ENCODE data around the gene CSNK2A1.
"Not testable (repeated sequence)": the region's sequence is repeated elsewhere in the genome, so short reads cannot be mapped to it uniquely, and the experiment has no call there.

CSNK2A1 gene

DNA sequence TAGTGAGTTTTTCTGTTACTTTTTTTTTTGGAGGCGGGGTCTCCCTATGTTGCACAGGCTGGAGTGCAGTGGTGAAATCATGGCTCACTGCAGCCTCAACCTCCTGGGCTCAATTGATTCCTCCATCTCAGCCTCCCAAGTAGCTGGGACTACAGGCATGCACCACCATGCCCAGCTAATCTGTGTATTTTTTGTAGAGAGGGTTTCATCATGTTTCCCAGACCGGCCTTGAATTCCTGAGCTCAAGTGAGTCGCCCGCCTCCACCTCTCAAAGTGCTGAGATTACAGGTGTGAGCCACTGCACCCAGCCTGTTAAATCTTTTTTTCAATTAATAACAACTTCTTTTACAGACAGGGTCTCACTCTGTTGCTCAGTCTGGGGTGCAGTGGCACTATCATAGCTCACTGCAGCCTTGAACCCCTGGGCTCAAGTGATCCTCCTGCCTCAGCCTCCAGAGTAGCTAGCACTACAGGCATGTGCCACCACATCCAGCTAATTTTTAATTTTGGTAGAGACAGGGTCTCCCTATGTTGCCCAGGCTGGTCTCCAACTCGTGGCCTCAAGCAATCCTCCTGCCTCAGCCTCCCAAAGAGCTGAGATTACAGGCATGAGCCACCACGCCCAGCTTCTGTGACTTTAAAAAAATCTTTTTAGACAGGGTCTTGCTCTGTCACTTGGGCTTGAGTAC is 66.9 kb downstream of the CSNK2A1 start:
- H3K27ac ChIP-seq (replicated peaks; ENCODE audit: low read length); H3K4ac ChIP-seq (ENCODE audit: low read length); H3K4me3 ChIP-seq (ENCODE audit: low read length in 2 of 2); H4K8ac ChIP-seq (ENCODE audit: low read depth, low read length); H2BK15ac ChIP-seq (ENCODE audit: low read length); H2BK12ac ChIP-seq (ENCODE audit: low read length); H3K14ac ChIP-seq (ENCODE audit: low read length); H3K18ac ChIP-seq (ENCODE audit: low read length); H2BK120ac ChIP-seq (ENCODE audit: low read depth, low read length); H3K23ac ChIP-seq (ENCODE audit: low read depth, low read length, poor library complexity); H2BK5ac ChIP-seq (ENCODE audit: low read length); H3K4me2 ChIP-seq (ENCODE audit: insufficient read depth, low read length, poor library complexity, severe bottlenecking); H3K9ac ChIP-seq (ENCODE audit: low read depth, low read length, poor library complexity); H2AFZ ChIP-seq (ENCODE audit: low read length); DNase-seq (ENCODE audit: low spot score); H3K27me3 ChIP-seq (ENCODE audit: control insufficient read depth in 3 of 3, insufficient read depth in 3 of 3, low read depth in 1 of 3, low read length in 3 of 3); H4K91ac ChIP-seq (ENCODE audit: low read depth, low read length, poor library complexity); H2AK5ac ChIP-seq (ENCODE audit: low read depth, low read length); H3K79me1 ChIP-seq (ENCODE audit: low read depth, low read length); H3K4me1 ChIP-seq (ENCODE audit: control insufficient read depth in 2 of 2, insufficient read depth in 1 of 2, low read depth in 1 of 2, low read length in 2 of 2): not testable (repeated sequence)
- WGBS, 2 donors (ENCODE audit: extremely low coverage in 2 of 2, insufficient read length in 2 of 2, insufficient replicate concordance in 1 of 2) = no CpG with 5 or more reads among the region's 6 CpGs
- Histone ChIP-seq H3K36me3 (replicated peaks in 1 of 2; ENCODE audit: control insufficient read depth in 2 of 2, insufficient read depth in 2 of 2, low read length in 2 of 2) (peaks cover 21 to 85% of the 10 kb centered on the region in 2 donors), H3K9me3 (replicated peaks in 1 of 2; ENCODE audit: control insufficient read depth in 2 of 2, insufficient read depth in 1 of 2, low read depth in 1 of 2, low read length in 2 of 2) (peaks cover 10 to 18% of the 10 kb centered on the region in 2 donors)

DNA sequence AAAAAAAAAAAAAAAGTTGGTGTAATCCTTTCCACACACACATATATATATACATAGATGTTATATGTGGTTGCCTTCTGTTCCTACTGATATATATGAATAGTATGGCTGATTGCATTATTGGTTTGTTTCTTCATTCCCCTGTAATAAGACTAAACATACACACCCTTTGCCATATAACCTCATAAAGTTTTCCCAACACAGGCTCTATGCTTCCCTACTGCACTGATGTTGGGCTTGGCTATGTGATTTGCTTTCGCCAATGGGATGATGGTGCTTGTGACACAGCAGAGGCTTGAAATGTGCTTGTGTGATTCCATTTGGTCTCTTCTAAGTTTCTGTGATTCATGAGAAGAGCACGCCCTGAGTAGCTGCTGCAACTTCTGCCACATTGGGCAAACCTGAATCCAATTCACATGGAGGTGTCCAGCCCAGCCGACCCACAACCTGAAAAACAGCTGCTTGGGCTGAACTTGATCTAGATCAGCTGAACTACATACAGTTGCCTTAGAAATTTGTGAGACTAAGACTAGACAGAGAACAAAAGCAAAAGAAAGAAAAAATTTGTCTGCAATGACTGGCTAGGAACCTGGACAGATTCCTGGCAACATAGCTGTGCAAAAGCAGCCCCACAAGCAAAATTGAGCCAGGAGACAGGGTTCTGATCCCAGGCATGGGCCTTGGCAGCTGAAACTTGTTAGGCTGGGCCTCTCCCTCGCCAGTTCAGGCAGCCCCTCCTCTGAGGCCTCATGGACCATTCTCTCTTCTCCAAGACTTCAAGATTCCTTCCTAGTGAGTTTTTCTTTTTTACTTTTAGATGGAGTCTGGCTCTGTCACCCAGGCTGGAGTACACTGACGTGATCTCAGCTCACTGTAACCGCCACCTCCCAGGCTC is 67.9 kb downstream of the CSNK2A1 start:
- Histone ChIP-seq H3K4me1 (ENCODE audit: control insufficient read depth in 2 of 2, insufficient read depth in 1 of 2, low read depth in 1 of 2, low read length in 2 of 2) (no peaks in the 10 kb centered on the region), H2BK120ac (ENCODE audit: low read depth, low read length) (no peak overlapping the region), H3K23ac (ENCODE audit: low read depth, low read length, poor library complexity) (no peak overlapping the region), H3K4me3 (ENCODE audit: low read length in 2 of 2) (no peak overlapping the region), H3K9ac (ENCODE audit: low read depth, low read length, poor library complexity) (no peak overlapping the region), H3K36me3 (replicated peaks in 1 of 2; ENCODE audit: control insufficient read depth in 2 of 2, insufficient read depth in 2 of 2, low read length in 2 of 2) (peaks cover 18 to 75% of the 10 kb centered on the region in 2 donors), H3K4me2 (ENCODE audit: insufficient read depth, low read length, poor library complexity, severe bottlenecking) (no peak overlapping the region), H3K14ac (ENCODE audit: low read length) (no peak overlapping the region), H3K4ac (ENCODE audit: low read length) (no peak overlapping the region), H3K9me3 (replicated peaks in 1 of 2; ENCODE audit: control insufficient read depth in 2 of 2, insufficient read depth in 1 of 2, low read depth in 1 of 2, low read length in 2 of 2) (peaks cover 10 to 18% of the 10 kb centered on the region in 2 donors), H2AK5ac (ENCODE audit: low read depth, low read length) (no peak overlapping the region), H2AFZ (ENCODE audit: low read length) (no peak overlapping the region), H3K27me3 (ENCODE audit: control insufficient read depth in 3 of 3, insufficient read depth in 3 of 3, low read depth in 1 of 3, low read length in 3 of 3) (no peaks in the 10 kb centered on the region), H3K18ac (ENCODE audit: low read length) (no peak overlapping the region), H2BK12ac (ENCODE audit: low read length) (no peak overlapping the region), H2BK15ac (ENCODE audit: low read length) (no peak overlapping the region), H2BK5ac (ENCODE audit: low read length) (no peak overlapping the region), H4K8ac (ENCODE audit: low read depth, low read length) (no peak overlapping the region), H4K91ac (ENCODE audit: low read depth, low read length, poor library complexity) (no peak overlapping the region), H3K79me1 (ENCODE audit: low read depth, low read length) (no peaks in the 10 kb centered on the region), H3K27ac (replicated peaks; ENCODE audit: low read length) (no peak overlapping the region)
- WGBS, 2 donors (ENCODE audit: extremely low coverage in 2 of 2, insufficient read length in 2 of 2, insufficient replicate concordance in 1 of 2) = no CpG with 5 or more reads among the region's 6 CpGs
- no peak for DNase-seq (ENCODE audit: low spot score)

DNA sequence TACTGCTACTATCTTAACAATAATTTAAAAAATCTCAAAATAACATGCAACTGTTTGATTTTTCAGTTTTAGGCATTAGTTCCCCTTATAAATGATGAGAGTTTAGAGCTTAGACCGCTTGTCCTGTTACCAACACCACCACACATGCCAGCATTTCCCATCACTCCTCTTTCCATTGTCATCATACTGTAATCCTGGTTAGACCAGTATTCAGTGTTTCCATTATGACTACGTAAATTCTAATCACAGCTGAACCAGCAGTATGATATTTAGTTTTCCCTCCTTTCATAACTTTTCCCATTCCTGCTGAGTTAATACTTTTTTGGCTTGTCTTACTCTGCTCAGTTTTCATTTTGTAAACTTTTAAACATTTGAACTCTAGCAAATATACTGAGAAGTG is 69.0 kb downstream of the CSNK2A1 start:
- no peaks in the 10 kb centered on the region for H3K4me1 ChIP-seq (ENCODE audit: control insufficient read depth in 2 of 2, insufficient read depth in 1 of 2, low read depth in 1 of 2, low read length in 2 of 2)
- H3K14ac ChIP-seq (ENCODE audit: low read length) = no peak overlapping the region
- H3K9me3 ChIP-seq (replicated peaks in 1 of 2; ENCODE audit: control insufficient read depth in 2 of 2, insufficient read depth in 1 of 2, low read depth in 1 of 2, low read length in 2 of 2) = peaks cover 10 to 21% of the 10 kb centered on the region in 2 donors
- no peak overlapping the region for H3K9ac ChIP-seq (ENCODE audit: low read depth, low read length, poor library complexity)
- H3K79me1 ChIP-seq (ENCODE audit: low read depth, low read length) = no peaks in the 10 kb centered on the region
- WGBS, 2 donors (ENCODE audit: extremely low coverage in 2 of 2, insufficient read length in 2 of 2, insufficient replicate concordance in 1 of 2) = no CpG with 5 or more reads among the region's 2 CpGs
- no peak overlapping the region for H3K4me2 ChIP-seq (ENCODE audit: insufficient read depth, low read length, poor library complexity, severe bottlenecking)
- no peak overlapping the region for H2AFZ ChIP-seq (ENCODE audit: low read length)
- no peak for DNase-seq (ENCODE audit: low spot score)
- H2BK15ac ChIP-seq (ENCODE audit: low read length) = no peak overlapping the region
- H3K27me3 ChIP-seq (ENCODE audit: control insufficient read depth in 3 of 3, insufficient read depth in 3 of 3, low read depth in 1 of 3, low read length in 3 of 3) = no peaks in the 10 kb centered on the region
- H3K27ac ChIP-seq (replicated peaks; ENCODE audit: low read length) = no peak overlapping the region
- H2AK5ac ChIP-seq (ENCODE audit: low read depth, low read length) = no peak overlapping the region
- no peak overlapping the region for H2BK12ac ChIP-seq (ENCODE audit: low read length)
- H2BK5ac ChIP-seq (ENCODE audit: low read length) = no peak overlapping the region
- H3K36me3 ChIP-seq (replicated peaks in 1 of 2; ENCODE audit: control insufficient read depth in 2 of 2, insufficient read depth in 2 of 2, low read length in 2 of 2) = peaks cover 17 to 64% of the 10 kb centered on the region in 2 donors
- H3K18ac ChIP-seq (ENCODE audit: low read length) = no peak overlapping the region
- H3K23ac ChIP-seq (ENCODE audit: low read depth, low read length, poor library complexity) = no peak overlapping the region
- H3K4ac ChIP-seq (ENCODE audit: low read length) = no peak overlapping the region
- H3K4me3 ChIP-seq (ENCODE audit: low read length in 2 of 2) = no peak overlapping the region
- no peak overlapping the region for H4K91ac ChIP-seq (ENCODE audit: low read depth, low read length, poor library complexity)
- H4K8ac ChIP-seq (ENCODE audit: low read depth, low read length) = no peak overlapping the region
- no peak overlapping the region for H2BK120ac ChIP-seq (ENCODE audit: low read depth, low read length)

GRCh38 chr20:472889-473292 is 70.7 kb downstream of the CSNK2A1 start:
- Histone ChIP-seq H2AFZ (ENCODE audit: low read length) (no peak overlapping the region), H3K18ac (ENCODE audit: low read length) (no peak overlapping the region), H3K9ac (ENCODE audit: low read depth, low read length, poor library complexity) (no peak overlapping the region), H3K36me3 (replicated peaks in 1 of 2; ENCODE audit: control insufficient read depth in 2 of 2, insufficient read depth in 2 of 2, low read length in 2 of 2) (peaks cover 8 to 49% of the 10 kb centered on the region in 2 donors), H3K27ac (replicated peaks; ENCODE audit: low read length) (no peak overlapping the region), H3K23ac (ENCODE audit: low read depth, low read length, poor library complexity) (no peak overlapping the region), H3K4me2 (ENCODE audit: insufficient read depth, low read length, poor library complexity, severe bottlenecking) (no peak overlapping the region), H3K27me3 (ENCODE audit: control insufficient read depth in 3 of 3, insufficient read depth in 3 of 3, low read depth in 1 of 3, low read length in 3 of 3) (no peaks in the 10 kb centered on the region), H3K9me3 (replicated peaks in 1 of 2; ENCODE audit: control insufficient read depth in 2 of 2, insufficient read depth in 1 of 2, low read depth in 1 of 2, low read length in 2 of 2) (peaks cover 10 to 31% of the 10 kb centered on the region in 2 donors), H2BK12ac (ENCODE audit: low read length) (no peak overlapping the region), H3K4me3 (ENCODE audit: low read length in 2 of 2) (no peak overlapping the region), H3K4me1 (ENCODE audit: control insufficient read depth in 2 of 2, insufficient read depth in 1 of 2, low read depth in 1 of 2, low read length in 2 of 2) (no peaks in the 10 kb centered on the region), H2BK120ac (ENCODE audit: low read depth, low read length) (no peak overlapping the region), H2BK15ac (ENCODE audit: low read length) (no peak overlapping the region), H3K79me1 (ENCODE audit: low read depth, low read length) (no peaks in the 10 kb centered on the region), H2BK5ac (ENCODE audit: low read length) (no peak overlapping the region), H3K4ac (ENCODE audit: low read length) (no peak overlapping the region), H3K14ac (ENCODE audit: low read length) (no peak overlapping the region), H2AK5ac (ENCODE audit: low read depth, low read length) (no peak overlapping the region), H4K8ac (ENCODE audit: low read depth, low read length) (no peak overlapping the region), H4K91ac (ENCODE audit: low read depth, low read length, poor library complexity) (no peak overlapping the region)
- WGBS, 2 donors (ENCODE audit: extremely low coverage in 2 of 2, insufficient read length in 2 of 2, insufficient replicate concordance in 1 of 2) = no CpG with 5 or more reads among the region's 1 CpG
- DNase-seq (ENCODE audit: low spot score) = no peak

Data from neuronal stem cell (in vitro differentiated cells).